ENCODE measurements around the gene OR52B2.

GRCh38 chr11:6216501-6216900 is 46.4 kb upstream of the OR52B2 start:
- TF ChIP-seq CTCF (IDR thresholded peaks at IDR 0.05) (no peak), POLR2AphosphoS5 (IDR thresholded peaks at IDR 0.05) (no peak)

All from gastroesophageal sphincter (tissue), 3 donors.